Ectodermal cell (in vitro differentiated cells): ENCODE measurements around the gene CEBPB.
"Not testable (repeated sequence)": the region's sequence is repeated elsewhere in the genome, so short reads cannot be mapped to it uniquely, and the experiment has no call there.

ENCODE experiments used
- H3K27ac ChIP-seq: 2 replicates; pipeline ENCODE4 v1.7.0; 2013; ENCODE audit warnings: mild to moderate bottlenecking, low read depth, low read length; ENCODE audit not compliant: insufficient read depth, poor library complexity, severe bottlenecking
- H3K27me3 ChIP-seq: 2 replicates; pipeline ENCODE4 v1.7.0; 2013; ENCODE audit warnings: mild to moderate bottlenecking, low read length; ENCODE audit not compliant: insufficient read depth, control insufficient read depth, poor library complexity, severe bottlenecking
- H3K36me3 ChIP-seq: one replicate; pipeline ENCODE4 v1.7.0; 2013; ENCODE audit warnings: low read length; ENCODE audit not compliant: control insufficient read depth, insufficient read depth
- H3K4me1 ChIP-seq: one replicate; pipeline ENCODE4 v1.7.0; 2013; ENCODE audit warnings: low read length; ENCODE audit not compliant: control insufficient read depth, insufficient read depth
- H3K4me3 ChIP-seq: 2 replicates; pipeline ENCODE4 v1.7.0; 2013; ENCODE audit warnings: low read depth, low read length, control low read depth; ENCODE audit not compliant: insufficient read depth
- H3K9me3 ChIP-seq: 2 replicates; pipeline ENCODE4 v1.7.0; 2013; ENCODE audit warnings: mild to moderate bottlenecking, low read length, moderate library complexity; ENCODE audit not compliant: control insufficient read depth
- WGBS, 2 experiments: methylation state at CpG; one replicate each; pipeline ENCODE4 v1.1.7; 2013; ENCODE audit warnings: missing lambda C conversion rate in 2 of 2; 5-methylcytosine and 5-hydroxymethylcytosine counted together

The CEBPB gene

DNA sequence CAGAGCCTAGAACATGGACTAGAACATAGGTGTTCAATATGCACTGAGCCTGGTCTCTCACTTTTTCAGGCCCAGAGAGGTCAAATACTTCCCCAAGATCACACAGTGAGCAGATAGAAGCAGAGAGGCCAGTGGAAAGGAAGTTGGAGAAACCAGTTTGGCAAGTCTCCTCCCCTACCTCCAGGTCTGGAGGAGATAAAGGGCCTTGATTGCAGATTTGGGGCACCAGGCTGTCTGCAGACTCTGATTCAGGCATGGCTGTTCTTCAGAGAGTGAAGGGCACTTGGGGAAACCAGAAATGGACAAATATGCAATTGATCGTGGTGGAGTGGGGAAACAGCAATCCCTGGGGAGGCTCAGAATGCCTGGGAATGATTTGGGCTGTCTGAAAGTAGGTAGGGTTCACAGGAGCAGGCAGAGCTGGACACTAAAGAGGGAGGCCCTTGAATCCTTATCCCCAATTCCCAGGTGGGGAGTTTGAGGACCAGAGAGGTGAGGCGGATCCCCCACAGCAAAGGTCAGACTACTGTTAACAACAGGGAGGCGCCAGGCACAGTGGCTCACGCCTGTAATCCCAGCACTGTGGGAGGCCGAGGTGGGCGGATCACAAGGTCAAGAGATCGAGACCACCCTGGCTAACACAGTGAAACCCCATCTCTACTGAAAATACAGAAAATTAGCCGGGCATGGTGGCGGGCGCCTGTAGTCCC is 39.4 kb upstream of the CEBPB start:
- peaks cover 21% of the 10 kb centered on the region for H3K4me1 ChIP-seq
- H3K4me3 ChIP-seq, result no peak overlapping the region
- peaks cover 5% of the 10 kb centered on the region for H3K27me3 ChIP-seq
- 84 to 87% methylated on average over 10 of the region's 10 CpGs for WGBS, 2 experiments
- peaks cover 6% of the 10 kb centered on the region for H3K36me3 ChIP-seq
- no peaks in the 10 kb centered on the region for H3K9me3 ChIP-seq
- H3K27ac ChIP-seq, result no peak overlapping the region

DNA sequence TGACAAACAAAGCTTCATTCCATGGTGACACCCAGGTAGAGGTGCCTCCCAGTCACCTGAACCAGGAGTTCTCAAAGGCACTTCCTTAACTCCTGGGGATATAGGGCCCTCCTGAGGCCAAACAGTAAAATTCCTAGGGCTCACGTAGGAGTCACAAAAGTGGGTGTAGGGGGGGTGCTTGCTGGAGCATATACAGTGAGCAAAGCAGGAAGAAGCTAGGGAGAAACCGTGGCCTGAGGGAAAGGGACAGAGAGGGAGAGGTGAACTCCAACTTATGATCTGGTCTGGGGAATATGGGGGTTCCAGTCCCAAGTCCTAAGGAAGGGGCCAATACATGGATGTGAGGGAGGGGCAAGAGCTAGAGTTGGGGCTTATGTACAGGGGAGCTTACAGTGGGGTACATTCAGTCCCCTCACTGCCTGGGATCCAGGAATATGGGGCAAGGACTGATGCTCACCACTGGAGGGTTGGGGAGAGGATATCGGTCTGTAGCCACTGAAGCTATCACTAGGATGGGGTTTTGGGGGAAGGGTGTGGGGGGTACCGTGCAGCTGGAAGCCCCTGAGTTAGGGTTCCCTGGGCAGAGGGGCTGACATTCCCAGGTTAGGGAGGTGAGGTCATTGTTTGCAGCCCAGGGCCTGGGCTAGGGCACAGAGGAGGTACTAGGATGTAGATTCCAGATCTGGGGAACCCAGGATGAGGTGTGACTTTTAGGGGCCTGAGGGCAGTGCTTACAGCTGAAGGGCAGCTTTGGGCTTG is 38.1 kb upstream of the CEBPB start:
- Histone ChIP-seq H3K27ac (no peak overlapping the region), H3K4me3 (peak overlapping the region; percentile 87), H3K9me3 (no peaks in the 10 kb centered on the region), H3K27me3 (peaks cover 5% of the 10 kb centered on the region), H3K36me3 (peaks cover 6% of the 10 kb centered on the region), H3K4me1 (peaks cover 7% of the 10 kb centered on the region)
- 42 to 45% methylated on average over 4 of the region's 4 CpGs for WGBS, 2 experiments

DNA sequence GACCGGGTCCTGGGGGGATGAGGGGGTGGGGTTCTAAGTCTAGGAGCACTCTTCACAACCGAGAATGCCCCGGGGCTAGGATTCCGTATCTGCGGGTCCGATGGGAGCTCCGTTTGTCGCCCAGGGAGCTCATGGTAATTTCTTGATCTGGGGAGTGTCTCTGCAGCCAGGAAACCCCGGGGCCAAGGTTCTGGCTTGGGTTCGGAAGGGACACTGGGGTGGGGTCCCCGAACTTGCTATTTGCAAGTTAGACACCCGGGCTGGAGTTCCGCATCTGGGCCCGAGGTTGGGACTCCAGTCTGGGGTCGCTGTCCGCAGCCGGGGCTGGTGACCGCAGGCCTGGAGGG is 37.5 kb upstream of the CEBPB start:
- 0 to 1% methylated on average over 18 of the region's 18 CpGs for WGBS, 2 experiments
- peaks cover 6% of the 10 kb centered on the region for H3K36me3 ChIP-seq
- H3K4me3 ChIP-seq, result peak overlapping the region; percentile 87
- no peak overlapping the region for H3K27ac ChIP-seq
- no peaks in the 10 kb centered on the region for H3K9me3 ChIP-seq
- peaks cover 6% of the 10 kb centered on the region for H3K4me1 ChIP-seq
- peaks cover 5% of the 10 kb centered on the region for H3K27me3 ChIP-seq

DNA sequence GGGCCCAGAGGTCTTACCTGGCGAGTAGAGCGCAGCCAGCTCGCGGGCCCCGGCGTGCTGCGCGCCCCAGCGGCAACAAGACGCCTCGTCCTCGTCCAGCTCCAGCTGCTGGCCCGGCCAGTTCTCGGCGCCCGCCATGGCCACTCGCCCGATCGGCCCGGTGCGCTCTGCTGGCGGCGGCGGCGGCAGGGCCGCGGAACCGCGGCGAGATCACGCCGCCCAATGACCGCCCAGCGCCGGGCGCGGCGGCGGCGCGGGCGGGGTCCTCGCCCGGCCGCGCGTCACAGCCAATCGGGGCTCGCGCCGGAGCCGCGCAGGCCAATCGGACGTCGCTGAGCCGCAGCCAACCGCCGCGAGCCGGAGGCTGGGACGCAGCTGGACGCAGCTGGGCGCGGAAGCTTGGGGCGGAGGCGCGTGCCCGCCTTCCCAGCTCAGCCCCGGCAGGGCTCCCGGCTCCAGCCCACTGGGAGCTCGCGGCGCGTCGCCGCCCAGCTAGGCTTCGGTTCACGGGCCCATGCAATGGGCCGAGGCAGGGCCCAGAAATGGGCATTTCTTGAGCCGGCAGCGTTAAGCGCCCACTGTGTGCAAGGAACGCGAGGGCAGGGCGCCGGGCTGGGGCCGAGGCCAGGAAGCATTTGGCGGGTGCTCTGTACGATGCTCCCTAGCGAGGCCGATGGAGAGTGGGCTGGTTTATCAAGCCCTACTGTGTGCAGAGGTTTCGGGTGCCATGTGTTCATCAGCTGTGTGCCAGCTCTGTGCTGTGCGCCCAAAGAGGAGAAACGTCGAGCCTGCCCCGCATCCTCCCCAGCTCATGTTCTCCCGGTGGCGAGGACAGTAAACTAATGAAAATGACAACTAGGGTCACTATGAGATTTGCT is 36.9 kb upstream of the CEBPB start, which contains the start of gene PEDS1:
Gene PEDS1, minus strand, starts transcription at position 224 of the 878 bp plus-strand sequence. Its CDS starts 86 bp downstream, at position 138.
- Histone ChIP-seq H3K4me1 (peaks cover 6% of the 10 kb centered on the region), H3K9me3 (no peaks in the 10 kb centered on the region), H3K36me3 (peaks cover 6% of the 10 kb centered on the region), H3K4me3 (peak within 1 kb of the TSS; percentile 87), H3K27ac (no peak within 1 kb of the TSS), H3K27me3 (peaks cover 5% of the 10 kb centered on the region)
- WGBS, 2 experiments, result 6% methylated on average over 99 of the region's 99 CpGs

DNA sequence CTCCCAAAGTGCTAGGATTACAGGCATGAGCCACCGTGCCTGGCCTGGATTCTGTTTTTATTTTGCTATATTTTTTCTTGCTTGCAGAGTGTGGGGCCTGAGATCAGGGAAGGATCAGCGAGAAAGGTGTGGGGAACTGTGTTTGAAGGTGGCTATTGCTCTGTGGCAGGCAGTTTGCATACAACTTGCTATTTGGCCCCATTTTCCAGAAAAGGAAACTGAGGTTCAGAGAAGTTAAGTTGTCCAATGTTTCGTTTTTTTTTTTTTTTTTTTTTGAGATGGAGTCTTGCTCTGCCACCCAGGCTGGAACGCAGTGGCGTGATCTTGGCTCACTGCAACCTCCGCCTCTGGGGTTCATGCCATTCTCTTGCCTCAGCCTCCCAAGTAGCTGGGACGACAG is 29.1 kb upstream of the CEBPB start:
- peaks cover 10% of the 10 kb centered on the region for H3K4me1 ChIP-seq
- not testable (repeated sequence) for H3K27ac ChIP-seq, H3K9me3 ChIP-seq, H3K36me3 ChIP-seq, H3K27me3 ChIP-seq, H3K4me3 ChIP-seq
- 77 to 78% methylated on average over 7 of the region's 7 CpGs for WGBS, 2 experiments

DNA sequence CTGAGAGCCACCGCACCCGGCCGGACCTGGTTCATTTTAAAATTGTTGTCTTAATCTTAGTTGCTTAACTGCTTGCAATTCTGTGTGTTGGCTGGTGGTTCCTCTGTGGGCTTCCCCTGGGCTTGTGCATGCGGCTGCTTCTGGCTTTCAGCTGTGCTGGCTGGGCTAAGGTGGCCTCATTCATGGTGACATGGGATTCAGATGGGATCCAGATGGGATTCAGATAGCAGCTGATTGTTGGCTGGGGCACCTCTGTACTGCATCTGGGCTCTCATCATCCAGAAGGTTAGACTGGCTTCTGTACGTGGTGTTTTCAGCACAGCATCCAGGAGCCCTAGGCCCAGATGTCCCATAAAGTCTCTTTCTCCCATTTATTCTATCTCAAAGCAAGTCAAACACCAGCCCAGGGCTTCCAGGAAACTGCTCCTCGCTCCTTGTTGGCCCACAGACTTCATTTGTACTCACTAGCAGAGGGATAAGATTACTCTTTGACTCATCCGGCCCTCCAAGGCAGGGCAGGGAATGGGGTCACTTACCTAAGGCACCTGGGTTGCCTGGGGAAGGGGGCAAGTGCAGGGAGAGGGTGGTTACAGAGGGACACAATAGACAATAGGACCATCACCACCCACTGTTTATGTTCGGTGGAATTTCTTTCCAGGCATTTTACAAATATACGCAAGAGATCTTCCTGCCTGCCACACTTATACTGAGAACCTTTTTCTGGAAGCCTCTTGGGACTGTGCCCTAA is 26.9 kb upstream of the CEBPB start:
- Histone ChIP-seq H3K27ac (no peak overlapping the region), H3K4me1 (peaks cover 11% of the 10 kb centered on the region), H3K36me3 (no peaks in the 10 kb centered on the region), H3K9me3 (no peaks in the 10 kb centered on the region), H3K27me3 (no peaks in the 10 kb centered on the region), H3K4me3 (no peak overlapping the region)
- 73 to 75% methylated on average over 9 of the region's 9 CpGs for WGBS, 2 experiments

DNA sequence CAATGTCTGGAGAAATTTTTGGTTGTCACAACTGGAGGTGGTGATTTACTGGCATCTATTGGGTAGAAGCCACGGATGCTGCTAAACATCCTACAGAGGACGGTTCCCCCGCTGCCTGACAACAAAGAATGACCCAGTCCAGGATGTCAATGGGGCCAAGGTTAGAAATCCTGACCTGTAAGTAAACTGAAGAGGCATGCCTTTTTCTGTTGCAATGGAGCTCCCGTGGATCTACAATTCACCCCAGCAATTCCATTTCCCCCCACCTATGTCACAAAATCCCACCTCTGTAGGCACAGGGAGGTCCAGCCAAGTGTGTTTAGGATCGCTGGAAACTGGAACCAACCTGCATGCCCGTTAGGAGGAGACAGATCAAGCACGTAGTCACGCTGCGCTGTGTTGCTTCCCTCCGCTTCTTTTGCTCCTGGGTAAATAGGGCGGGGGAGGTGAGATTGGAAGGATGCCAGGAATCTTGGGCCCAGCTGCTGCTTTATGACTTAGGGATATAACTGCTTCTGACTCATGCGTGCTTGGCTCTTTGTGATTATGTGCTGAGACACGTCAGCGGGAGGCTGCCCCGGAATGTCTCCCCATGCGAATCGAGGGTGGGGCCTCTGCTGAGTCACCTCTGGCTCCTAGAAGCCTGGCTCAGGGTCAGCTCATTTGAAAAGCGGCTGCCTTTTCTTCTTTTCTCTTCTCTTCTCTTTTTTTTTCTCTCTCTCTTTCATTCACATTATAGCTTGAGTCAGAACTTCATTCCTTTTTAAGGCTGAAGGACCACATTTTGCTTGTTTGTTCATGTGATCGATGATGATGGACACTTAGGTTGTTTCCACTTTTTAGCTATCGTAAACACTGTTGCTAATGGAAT is 24.7 kb upstream of the CEBPB start:
- peaks cover 11% of the 10 kb centered on the region for H3K4me1 ChIP-seq
- H3K27ac ChIP-seq, result peak overlapping the region; percentile 83
- peak overlapping the region; percentile 20 for H3K4me3 ChIP-seq
- H3K27me3 ChIP-seq, result no peaks in the 10 kb centered on the region
- no peaks in the 10 kb centered on the region for H3K9me3 ChIP-seq
- WGBS, 2 experiments, result 9 to 10% methylated on average over 20 of the region's 20 CpGs
- no peaks in the 10 kb centered on the region for H3K36me3 ChIP-seq

DNA sequence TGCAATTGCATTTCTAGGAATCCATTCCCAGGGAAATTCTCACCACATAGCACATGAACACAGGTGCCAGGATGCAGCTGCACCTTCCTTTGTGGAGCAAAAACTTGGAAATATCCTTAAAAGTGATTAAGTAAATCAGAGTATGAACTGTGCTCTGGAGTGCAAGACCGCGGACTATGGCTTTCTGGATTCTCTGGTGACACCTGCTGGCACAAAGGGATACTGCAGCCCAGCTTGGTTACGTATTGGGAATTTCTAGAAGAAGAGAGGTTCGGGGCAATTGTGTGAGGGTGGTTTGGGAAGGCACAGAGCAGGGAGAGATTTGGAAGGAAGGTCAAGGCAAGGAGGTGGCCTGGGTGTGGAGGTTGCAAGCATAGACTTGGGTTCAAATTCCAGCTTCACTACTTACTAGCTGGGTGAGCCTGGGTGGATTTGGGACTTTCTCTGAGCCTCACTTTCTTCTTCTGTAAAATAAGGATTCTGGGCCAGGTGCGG is 21.3 kb upstream of the CEBPB start:
- Histone ChIP-seq H3K27ac (no peak overlapping the region), H3K27me3 (no peaks in the 10 kb centered on the region), H3K4me3 (no peak overlapping the region), H3K36me3 (no peaks in the 10 kb centered on the region), H3K4me1 (peaks cover 11% of the 10 kb centered on the region), H3K9me3 (no peaks in the 10 kb centered on the region)
- whole genome bisulfite sequencing, 2 experiments, result 37 to 38% methylated on average over 5 of the region's 5 CpGs
